Measurements from ENCODE around the gene KRT23. TPM values are rescaled to one million over a fixed set of nuclear protein-coding genes. Genes with fewer than 3 reads are reported as not detected.

KRT23 gene
- total RNA-seq, 1 experiment from 2014 or later: 19.0 TPM

DNA sequence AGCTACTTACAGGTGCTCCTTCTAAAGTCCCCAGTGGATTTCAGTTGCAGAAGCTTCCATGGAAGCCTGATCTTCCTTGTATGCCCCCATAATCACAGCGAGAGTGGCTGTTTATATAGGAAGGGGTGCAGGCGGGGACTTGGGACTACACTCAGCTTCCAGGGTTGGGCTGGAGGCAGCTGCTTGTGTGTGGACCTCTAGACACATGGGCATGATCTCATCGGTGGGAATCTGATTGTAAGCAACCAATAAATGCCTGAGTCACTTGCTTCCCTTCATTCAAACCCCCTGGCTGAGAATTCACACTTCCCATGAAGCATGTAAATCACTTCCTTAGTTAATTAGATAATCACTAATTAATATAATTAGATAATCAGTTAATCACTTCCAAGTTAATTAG is 51.4 kb downstream of the KRT23 start:
- no peak for DNase-seq (ENCODE audit: low read depth, low spot score)
- TF ChIP-seq ZFX (IDR thresholded peaks at IDR 0.05): no peak
- no peak for TF ChIP-seq YY1 (IDR thresholded peaks at IDR 0.05; ENCODE audit: extremely low read depth, insufficient replicate concordance, low read depth, low read length)
- TF ChIP-seq FOSL1 (IDR thresholded peaks at IDR 0.05; ENCODE audit: low read depth): no peak
- TF ChIP-seq CBX3 (IDR thresholded peaks at IDR 0.05; ENCODE audit: low read depth): no peak
- no peak for TF ChIP-seq CEBPB (IDR thresholded peaks at IDR 0.05; ENCODE audit: low read depth)
- TF ChIP-seq POLR2AphosphoS5 (IDR thresholded peaks at IDR 0.05; ENCODE audit: low read depth, low read length): no peak
- TF ChIP-seq RAD21 (IDR thresholded peaks at IDR 0.05; ENCODE audit: low read depth): no peak
- TF ChIP-seq EZH2phosphoT487 (IDR thresholded peaks at IDR 0.05; ENCODE audit: borderline replicate concordance): no peak
- TF ChIP-seq, protein P1, sequence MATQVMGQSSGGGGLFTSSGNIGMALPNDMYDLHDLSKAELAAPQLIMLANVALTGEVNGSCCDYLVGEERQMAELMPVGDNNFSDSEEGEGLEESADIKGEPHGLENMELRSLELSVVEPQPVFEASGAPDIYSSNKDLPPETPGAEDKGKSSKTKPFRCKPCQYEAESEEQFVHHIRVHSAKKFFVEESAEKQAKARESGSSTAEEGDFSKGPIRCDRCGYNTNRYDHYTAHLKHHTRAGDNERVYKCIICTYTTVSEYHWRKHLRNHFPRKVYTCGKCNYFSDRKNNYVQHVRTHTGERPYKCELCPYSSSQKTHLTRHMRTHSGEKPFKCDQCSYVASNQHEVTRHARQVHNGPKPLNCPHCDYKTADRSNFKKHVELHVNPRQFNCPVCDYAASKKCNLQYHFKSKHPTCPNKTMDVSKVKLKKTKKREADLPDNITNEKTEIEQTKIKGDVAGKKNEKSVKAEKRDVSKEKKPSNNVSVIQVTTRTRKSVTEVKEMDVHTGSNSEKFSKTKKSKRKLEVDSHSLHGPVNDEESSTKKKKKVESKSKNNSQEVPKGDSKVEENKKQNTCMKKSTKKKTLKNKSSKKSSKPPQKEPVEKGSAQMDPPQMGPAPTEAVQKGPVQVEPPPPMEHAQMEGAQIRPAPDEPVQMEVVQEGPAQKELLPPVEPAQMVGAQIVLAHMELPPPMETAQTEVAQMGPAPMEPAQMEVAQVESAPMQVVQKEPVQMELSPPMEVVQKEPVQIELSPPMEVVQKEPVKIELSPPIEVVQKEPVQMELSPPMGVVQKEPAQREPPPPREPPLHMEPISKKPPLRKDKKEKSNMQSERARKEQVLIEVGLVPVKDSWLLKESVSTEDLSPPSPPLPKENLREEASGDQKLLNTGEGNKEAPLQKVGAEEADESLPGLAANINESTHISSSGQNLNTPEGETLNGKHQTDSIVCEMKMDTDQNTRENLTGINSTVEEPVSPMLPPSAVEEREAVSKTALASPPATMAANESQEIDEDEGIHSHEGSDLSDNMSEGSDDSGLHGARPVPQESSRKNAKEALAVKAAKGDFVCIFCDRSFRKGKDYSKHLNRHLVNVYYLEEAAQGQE (IDR thresholded peaks at IDR 0.05; ENCODE audit: low read depth): no peak
- TF ChIP-seq EZH2 (IDR thresholded peaks at IDR 0.05): no peak
- no peak for TF ChIP-seq CTCF (IDR thresholded peaks at IDR 0.05 in 2 of 3, conservative IDR thresholded peaks at IDR 0.05 in 1 of 3; ENCODE audit: borderline replicate concordance in 1 of 3, insufficient read depth in 1 of 3, low read depth in 2 of 3, low read length in 2 of 3)
- TF ChIP-seq SP1 (IDR thresholded peaks at IDR 0.05; ENCODE audit: low read depth): no peak
- no peak for TF ChIP-seq JUND (IDR thresholded peaks at IDR 0.05)
- no peak for TF ChIP-seq SIN3A (IDR thresholded peaks at IDR 0.05; ENCODE audit: low read depth)
- Histone ChIP-seq H3K36me3 (ENCODE audit: control insufficient read depth in 1 of 2, insufficient read depth in 2 of 2, low read length in 2 of 2) (no peaks in the 10 kb centered on the region), H3K9me2 (ENCODE audit: insufficient read depth) (no peaks in the 10 kb centered on the region), H3K4me1 (ENCODE audit: control insufficient read depth in 1 of 2, insufficient read depth in 2 of 2, low read length in 2 of 2) (peaks cover 0 to 13% of the 10 kb centered on the region in 2 experiments; a peak in 2 of 4 replicates), H3K79me2 (ENCODE audit: insufficient read depth, low read length) (no peaks in the 10 kb centered on the region), H3K27ac (ENCODE audit: low read depth, low read length) (no peak overlapping the region), H2AFZ (ENCODE audit: low read depth, low read length, poor library complexity, severe bottlenecking) (peak overlapping the region; percentile 40), H3K27me3 (ENCODE audit: insufficient read depth, low read length) (no peaks in the 10 kb centered on the region), H3K9ac (ENCODE audit: low read length) (no peak overlapping the region), H4K20me1 (ENCODE audit: insufficient read depth) (no peaks in the 10 kb centered on the region), H3K9me3 (ENCODE audit: control insufficient read depth in 1 of 2, insufficient read depth in 1 of 2, low read depth in 1 of 2, low read length in 2 of 2) (no peaks in the 10 kb centered on the region), H3K4me2 (ENCODE audit: low read length) (no peak overlapping the region), H3K4me3 (replicated peaks in 1 of 2; ENCODE audit: low read depth in 1 of 2, low read length in 2 of 2) (no peak overlapping the region)
- no peak for ATAC-seq
- ChIA-PET RAD21 (ENCODE audit: low non-redundant PET in 1 of 2, low total read pairs in 2 of 2, uncharacterized antibody in 2 of 2, unreplicated experiment in 2 of 2) (no interaction called here), POLR2A (no interaction called here), CTCF (no interaction called here)
- no TSS peak for BruUV-seq (replicated peaks)
- intact Hi-C loops (cut with micrococcal nuclease): no loop called here

Data from HCT116 (cell line).